ENCODE measurements around the gene GFAP.

The GFAP gene

DNA sequence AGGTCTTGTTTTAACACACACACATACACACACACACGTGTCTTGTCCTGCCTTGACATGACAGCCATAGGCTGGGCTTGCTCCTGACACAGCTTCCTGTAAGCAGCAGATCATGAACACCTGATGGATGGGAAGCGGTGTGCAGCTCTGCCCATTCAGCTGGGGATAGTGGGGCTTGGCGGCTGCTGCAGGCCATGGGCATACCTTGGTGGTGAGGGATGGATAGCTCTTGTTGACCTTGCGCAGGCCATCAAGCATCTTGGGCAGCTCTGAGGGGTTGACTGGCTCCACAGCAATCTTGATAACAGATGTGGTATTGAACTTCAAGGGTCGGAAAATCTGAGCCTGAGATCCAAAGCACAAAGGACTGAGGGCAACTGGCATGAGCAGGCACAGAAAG is 55.6 kb downstream of the GFAP start:
- no peak for DNase-seq

DNA sequence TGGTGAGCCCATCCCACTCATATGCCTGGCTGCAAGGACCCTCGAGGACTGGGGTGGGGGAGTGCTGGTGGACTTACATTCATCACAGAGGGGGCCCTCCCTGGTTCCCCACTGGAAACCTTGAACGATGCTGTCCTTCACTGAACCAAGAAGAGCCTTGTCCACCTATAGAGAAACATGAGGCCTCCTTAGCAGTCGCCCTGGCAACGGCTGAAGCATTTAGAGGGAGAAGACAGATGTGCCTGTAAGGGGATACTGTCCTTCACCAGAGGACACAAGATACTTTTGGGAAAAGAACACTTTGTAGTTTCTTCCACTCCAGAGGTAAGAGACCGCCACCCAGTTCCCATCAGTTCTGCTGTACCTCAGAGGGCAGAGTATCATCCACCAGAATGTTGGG is 61.1 kb downstream of the GFAP start:
- no peak for DNase-seq

Measured in effector CD4-positive, alpha-beta T cell (primary cell).